NCI-H146 (cell line): ENCODE measurements around the gene UNC5B.
"Not testable (repeated sequence)": the region's sequence is repeated elsewhere in the genome, so short reads cannot be mapped to it uniquely, and the experiment has no call there.

Experiments
- DNase-seq: peaks from one replicate; lab custom pipeline; 2025; lab: John Stamatoyannopoulos, UW

UNC5B gene

DNA sequence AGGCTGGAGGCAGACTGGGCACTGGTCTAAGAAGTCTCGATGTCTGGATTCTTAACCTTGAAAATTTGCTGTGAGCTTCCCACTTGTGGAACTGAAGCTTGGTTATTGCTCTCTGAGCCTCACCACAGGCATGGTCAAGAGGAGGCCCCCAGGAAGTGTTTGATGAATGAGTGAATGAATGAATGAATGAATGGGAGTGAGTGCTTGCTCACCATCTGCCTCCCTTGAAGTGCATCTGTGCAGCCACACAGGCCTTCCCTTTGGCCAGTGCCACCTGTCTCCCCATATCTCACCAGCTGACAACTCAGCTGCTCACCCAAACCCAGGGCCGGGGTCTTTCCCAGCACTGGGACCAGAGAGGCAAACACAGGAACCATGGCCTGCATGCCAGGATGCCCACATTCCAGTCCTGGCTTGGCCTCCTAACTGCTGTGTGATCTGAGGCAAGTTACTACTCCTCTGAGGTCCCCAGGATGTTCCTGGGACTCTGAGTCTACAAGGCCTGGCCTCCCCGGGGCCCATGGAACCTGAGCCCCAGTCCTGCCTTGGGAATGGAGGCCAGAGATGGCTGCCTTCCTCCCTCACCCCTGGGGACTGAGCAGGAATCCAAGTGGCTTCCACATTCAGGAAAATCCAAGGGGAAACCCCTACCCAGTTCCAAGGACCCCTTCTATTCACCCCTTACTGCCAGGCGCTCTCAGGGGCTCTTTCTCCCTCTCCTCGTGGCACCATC, 55.3 kb downstream of the UNC5B start:
- DNase-seq: no peak

DNA sequence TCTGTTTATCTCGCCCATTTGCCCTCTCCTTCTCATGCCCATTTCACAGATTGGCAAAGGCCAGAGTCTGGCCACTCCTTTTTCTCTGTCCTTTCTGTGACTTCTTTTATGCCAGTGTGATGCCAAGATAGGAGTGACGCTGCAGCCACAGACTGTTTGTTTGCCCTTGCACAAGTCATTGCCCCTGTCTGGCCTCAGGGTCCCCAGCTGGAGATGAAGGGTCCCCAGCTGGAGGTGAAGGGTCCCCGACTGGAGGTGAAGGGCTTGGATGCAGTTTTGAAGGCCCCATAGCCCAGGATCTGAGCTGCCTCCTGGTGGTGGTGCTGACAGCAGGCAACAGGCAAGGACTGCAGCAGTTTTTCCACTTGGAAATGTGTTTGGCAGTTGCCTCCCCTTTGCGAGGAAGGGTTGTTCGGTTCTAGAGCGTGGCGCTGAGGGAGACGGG, 55.9 kb downstream of the UNC5B start:
- DNase-seq: no peak

DNA sequence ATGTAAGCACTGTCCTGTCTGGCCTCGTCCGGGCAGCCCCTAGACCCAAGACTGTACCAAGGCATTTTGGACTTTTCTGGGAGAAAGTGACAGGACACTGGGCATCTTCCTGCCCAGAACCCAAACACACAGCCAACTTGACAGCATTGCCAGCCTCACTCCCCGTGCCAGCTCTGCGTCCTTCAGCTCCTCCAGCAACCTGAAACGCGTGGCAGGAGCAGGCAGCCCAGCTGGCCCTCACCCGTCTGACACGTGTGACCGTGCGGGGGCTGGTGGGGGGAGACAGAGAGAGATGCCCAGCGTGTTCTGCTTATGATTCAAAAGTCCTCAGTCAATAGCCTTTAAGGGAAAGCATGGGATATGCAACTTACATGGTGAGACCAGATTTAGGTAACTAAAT, 56.4 kb downstream of the UNC5B start:
- DNase-seq: no peak

- DNase-seq: no peak
These were observed 57.2 kb downstream of the UNC5B start for GRCh38 chr10:71269301-71270288.

GRCh38 chr10:71270301-71271220, 58.2 kb downstream of the UNC5B start:
- DNase-seq: peak; percentile 53

DNA sequence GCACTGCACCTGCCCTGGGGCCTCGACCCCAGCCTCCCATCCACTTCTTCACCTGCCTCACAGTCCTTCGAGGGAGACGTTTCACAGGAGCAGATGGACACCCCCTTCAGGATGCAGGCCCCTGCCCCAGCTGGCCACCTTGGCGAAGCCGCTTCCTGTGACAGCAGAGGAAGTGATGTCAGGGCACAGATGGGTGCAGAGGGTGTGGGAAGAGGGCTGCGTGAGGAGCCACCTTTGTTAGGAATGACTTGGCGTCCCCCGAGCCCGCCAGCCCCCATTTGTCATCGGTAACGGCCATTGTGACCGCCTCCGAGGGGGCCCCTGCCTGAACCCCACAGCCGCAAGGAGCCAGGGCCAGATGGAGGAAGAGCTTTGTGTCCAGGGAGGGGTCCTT, 59.3 kb downstream of the UNC5B start:
- DNase-seq: no peak

- no peak for DNase-seq
These were observed 59.8 kb downstream of the UNC5B start for GRCh38 chr10:71272056-71272771.

- DNase-seq: not testable (repeated sequence)
These were observed 60.6 kb downstream of the UNC5B start for GRCh38 chr10:71272974-71273373.

GRCh38 chr10:71273506-71273905, 61.1 kb downstream of the UNC5B start:
- DNase-seq: no peak

DNA sequence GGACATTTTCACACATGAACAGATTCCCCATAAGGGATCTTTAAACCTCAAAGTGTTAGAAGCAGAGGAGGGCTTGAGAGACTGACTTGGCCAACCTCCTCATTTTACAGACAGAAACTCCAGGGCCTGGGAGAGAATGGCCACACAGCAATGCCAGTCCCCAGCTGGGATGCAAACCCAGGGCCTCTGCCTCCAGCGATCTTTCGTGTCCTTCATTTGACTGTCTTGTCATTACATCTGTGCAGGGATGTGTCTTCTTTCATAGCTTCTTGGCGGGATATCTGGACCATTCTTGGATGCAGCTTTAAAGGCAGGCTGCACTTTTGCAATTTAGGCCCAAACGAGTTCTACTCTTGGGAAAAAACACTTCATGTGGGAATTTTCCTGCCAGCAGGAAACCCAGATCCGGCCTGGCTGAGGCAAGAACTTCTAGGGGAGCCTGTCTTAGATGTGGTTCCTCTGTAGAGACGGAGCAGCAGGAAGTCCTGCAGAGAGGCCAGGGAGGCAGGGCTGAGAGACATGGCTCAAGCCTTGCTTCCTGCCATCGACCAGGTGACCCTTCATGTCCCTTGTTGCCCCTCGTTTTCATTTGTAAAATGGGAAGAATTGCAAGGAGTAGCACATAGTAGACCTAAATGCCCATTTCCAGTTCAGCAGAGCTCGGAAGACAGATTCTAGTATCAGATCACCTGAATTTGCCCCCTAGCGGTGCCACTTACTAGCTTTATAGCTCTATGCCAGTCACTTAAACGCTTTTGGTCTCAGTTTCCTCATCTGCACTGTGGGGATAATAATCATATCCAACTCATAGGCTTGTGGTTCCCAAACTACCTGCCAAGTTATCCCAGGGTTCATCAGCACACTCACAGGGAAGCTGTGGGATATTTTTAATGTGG, 62.8 kb downstream of the UNC5B start:
- DNase-seq: no peak

DNA sequence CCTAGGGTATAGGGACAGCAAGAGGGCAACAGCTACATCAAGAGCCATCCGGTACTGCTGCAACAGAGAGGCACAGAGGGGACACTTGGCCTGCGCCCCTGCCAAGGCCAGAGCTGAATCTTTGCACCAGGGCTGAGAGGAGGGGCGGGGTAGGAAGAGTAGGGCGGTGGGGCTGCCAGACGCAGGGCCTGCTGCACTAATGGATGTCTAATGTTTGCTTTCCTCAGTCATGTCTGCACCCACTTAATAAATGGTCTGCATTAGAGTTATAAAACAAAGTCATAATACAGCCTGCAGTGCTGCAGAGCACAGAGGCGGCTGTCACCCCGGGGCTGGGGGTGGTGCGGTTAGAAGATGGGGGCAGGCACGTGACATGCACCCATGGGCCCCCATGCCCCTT, 64.5 kb downstream of the UNC5B start:
- DNase-seq: no peak

- no peak for DNase-seq
These were observed 65.7 kb downstream of the UNC5B start for GRCh38 chr10:71277914-71278665.

DNA sequence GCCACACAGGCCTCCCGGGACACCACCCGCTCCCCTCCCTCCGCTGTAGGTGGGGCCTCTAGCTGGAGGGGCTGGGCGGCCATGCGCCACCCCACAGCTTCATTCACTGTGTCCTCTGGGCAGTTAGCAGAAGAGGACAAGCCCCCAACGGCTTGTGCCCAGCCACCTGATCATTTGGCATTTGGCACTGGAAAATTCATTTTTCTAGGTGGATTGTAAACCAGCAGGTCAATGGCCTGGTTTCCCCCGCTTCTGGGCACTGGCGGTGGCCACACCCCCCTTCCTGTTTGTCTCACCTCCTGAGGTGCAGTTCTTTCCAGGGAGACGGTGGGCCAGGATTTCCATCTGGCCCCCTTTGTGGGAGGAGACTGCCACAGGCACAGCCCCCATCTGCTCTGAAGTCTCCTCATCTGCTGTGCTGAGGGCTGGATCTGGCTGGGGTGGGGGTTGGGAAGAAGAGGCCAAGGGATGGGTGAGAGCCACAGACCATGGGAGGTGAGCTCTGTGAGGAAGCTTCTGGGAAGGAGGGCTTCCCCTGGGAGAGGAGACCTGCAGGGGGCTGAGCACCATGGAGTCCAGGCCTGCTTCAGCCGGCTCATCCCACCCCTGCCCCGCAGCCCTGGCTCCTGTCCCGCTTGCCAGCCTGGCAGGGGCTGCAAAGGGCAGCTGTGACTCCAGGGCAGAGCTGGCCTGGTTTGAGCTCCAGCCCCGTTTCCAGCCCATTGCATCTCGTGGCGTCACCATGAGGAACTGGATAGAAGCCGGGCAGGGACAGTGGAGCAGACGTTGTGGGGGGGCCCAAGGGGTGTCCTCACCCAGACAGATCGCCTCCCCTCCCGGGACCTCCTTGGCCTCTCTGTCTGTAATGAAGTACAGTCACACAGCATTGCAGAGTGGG, 66.6 kb downstream of the UNC5B start:
- DNase-seq: no peak

DNA sequence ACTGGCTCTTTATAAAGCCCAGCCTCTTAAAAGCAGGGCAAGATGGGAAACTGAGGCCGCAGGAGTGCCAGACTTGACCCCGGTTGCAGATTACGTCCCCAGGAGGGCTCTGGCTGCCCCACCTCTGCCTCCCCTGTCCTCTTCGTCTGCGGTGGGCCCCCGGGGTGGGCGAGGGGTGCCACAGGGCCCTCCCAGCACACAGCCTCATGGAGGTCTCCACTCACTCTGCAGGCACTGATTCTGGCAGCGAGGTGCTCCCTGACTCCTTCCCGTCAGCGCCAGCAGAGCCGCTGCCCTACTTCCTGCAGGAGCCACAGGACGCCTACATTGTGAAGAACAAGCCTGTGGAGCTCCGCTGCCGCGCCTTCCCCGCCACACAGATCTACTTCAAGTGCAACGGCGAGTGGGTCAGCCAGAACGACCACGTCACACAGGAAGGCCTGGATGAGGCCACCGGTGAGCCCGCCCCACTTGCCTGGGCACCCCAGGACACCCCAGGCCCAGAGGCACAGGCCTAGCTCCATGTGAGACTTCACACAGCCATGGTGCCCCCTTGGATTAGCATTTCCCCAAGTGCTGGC, 67.3 kb downstream of the UNC5B start:
- DNase-seq: no peak

GRCh38 chr10:71280216-71280615, 67.8 kb downstream of the UNC5B start:
- no peak for DNase-seq

DNA sequence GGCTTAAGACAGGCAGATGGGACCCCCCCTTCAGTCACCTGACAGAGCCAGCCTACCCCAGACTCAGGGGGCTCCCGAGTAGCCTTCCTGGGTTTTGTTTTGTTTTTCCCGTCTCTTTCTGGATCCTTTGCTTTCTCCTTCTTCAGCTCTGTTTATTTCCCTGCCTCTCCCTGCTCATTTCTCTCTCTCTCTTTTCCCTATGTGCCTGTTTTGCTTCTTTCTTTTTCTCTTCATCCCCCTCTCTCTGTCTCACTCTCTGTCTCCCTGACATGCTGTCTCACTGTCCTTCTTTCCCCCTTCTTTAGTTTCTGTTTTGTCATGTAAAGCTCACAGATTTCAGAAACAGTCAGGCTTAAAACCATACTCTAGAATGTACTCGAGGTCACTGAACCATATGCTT, 68.5 kb downstream of the UNC5B start:
- DNase-seq: no peak

DNA sequence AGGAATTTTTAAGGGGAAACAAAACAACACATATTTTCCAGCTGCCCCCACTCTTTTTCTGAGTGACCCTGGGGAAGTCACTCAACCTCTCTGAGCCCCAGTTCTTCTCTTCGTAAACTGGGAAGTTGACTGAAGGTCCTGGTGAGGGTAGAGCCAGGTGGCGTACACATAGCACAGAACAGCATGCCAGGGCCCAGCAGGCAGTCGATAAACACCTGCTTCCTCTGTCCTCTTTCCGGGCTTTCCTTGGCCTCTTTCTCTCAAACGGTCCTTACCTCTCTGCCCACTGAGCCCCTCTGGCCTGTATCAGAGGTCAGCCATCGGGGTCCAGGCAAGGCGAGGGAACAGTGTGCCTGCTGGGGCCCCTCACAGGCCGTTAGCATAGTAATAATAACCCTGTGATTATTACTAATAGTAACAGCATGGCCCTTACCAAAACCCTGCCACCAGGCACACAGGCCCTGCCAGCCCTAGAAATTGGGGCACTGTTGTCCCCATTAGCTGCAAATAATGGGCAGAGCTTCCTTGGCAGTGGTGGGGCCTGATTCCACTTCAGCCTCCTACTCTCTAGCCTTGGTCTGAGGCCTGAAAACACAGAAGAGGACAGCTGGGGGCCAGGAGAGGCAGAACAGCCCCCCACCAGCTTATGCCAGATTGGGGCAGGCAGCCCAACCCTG, 69.4 kb downstream of the UNC5B start:
- DNase-seq: peak; percentile 41

DNA sequence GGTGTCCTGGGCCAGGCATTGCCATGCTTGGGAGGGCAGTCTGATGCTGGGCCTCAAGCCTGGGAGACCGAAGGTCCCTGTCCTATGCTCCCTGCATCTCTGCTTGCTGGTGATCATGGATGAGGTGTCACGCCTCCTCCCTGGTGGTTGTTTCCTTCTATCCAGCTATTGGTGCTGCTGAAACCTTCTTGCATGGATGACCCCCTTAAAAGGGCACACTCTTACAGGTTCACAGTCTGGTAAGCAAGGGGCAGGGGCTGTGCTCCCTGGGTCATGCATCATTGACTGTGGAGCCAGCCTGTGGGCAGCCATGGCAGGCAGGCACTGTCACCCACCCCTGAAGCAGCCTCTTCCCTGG, 69.9 kb downstream of the UNC5B start:
- DNase-seq: no peak
